ENCODE data around the gene RASA3. TPM values are rescaled to one million over a fixed set of nuclear protein-coding genes. Genes with fewer than 3 reads are reported as not detected.

RASA3 gene
- total and polyA plus RNA-seq, 2 of the 8 experiments (the other 6 are each of a cell fraction or from before 2014, with no cell fraction given), result 7.5 to 21.9 TPM

- no peak for TF ChIP-seq KDM4A (IDR thresholded peaks at IDR 0.05; ENCODE audit: low read depth, low read length, severe bottlenecking)
- TF ChIP-seq TBP (IDR thresholded peaks at IDR 0.05; ENCODE audit: low read depth, low read length), result no peak
- no peak for TF ChIP-seq HDAC2 (IDR thresholded peaks at IDR 0.05; ENCODE audit: borderline replicate concordance in 1 of 2, low read depth in 2 of 2, low read length in 2 of 2)
- TF ChIP-seq CTCF (IDR thresholded peaks at IDR 0.05; ENCODE audit: control extremely low read depth in 1 of 3, insufficient read depth in 1 of 3, low read depth in 1 of 3, low read length in 3 of 3), result no peak
- no peak for TF ChIP-seq BACH1 (IDR thresholded peaks at IDR 0.05; ENCODE audit: low read length)
- no peak for TF ChIP-seq ASH2L (IDR thresholded peaks at IDR 0.05; ENCODE audit: low read length)
- TF ChIP-seq ATF3 (IDR thresholded peaks at IDR 0.05; ENCODE audit: insufficient read depth, low read depth, low read length), result no peak
Observed at GRCh38 chr13:114161644-114162532, 29.5 kb upstream of the RASA3 start (continued).
